ENCODE measurements around the gene MBNL3.

MBNL3 gene

GRCh38 chrX:132393485-132393884 is 95.4 kb downstream of the MBNL3 start:
- H3K36me3 ChIP-seq (ENCODE audit: insufficient read depth, low read length): peaks cover 6% of the 10 kb centered on the region; the same call in 1 of the 2 replicates
- no peaks in the 10 kb centered on the region for H3K4me1 ChIP-seq (ENCODE audit: insufficient read depth, low read length, severe bottlenecking)
- no peak overlapping the region for H3K4me2 ChIP-seq (ENCODE audit: low read length)
- no peaks in the 10 kb centered on the region for H3K9me3 ChIP-seq (ENCODE audit: low read length)
- H3K27me3 ChIP-seq (ENCODE audit: insufficient read depth, low read length): no peaks in the 10 kb centered on the region
- H3K27ac ChIP-seq (ENCODE audit: low read depth, low read length, poor library complexity, severe bottlenecking): no peak overlapping the region
- H3K9me2 ChIP-seq (ENCODE audit: low read depth, low read length): no peaks in the 10 kb centered on the region
- H3F3A ChIP-seq (ENCODE audit: insufficient read depth, low read length): no peaks in the 10 kb centered on the region
- TF ChIP-seq CTCF (IDR thresholded peaks at IDR 0.05; ENCODE audit: low read length): no peak
- TF ChIP-seq EZH2 (IDR thresholded peaks at IDR 0.05; ENCODE audit: borderline replicate concordance, low read length): no peak
- no peak overlapping the region for H3K9ac ChIP-seq (ENCODE audit: low read length)
- no peak overlapping the region for H2AFZ ChIP-seq (ENCODE audit: low read length)
- H3K79me2 ChIP-seq (ENCODE audit: insufficient read depth, low read length): no peaks in the 10 kb centered on the region
- no peak overlapping the region for H3K4me3 ChIP-seq (ENCODE audit: low read depth, low read length, poor library complexity, severe bottlenecking)
- H4K20me1 ChIP-seq (ENCODE audit: insufficient read depth, low read length): no peaks in the 10 kb centered on the region

- no peaks in the 10 kb centered on the region for H3K27me3 ChIP-seq (ENCODE audit: insufficient read depth, low read length)
- H3K9ac ChIP-seq (ENCODE audit: low read length): no peak overlapping the region
- H3K79me2 ChIP-seq (ENCODE audit: insufficient read depth, low read length): no peaks in the 10 kb centered on the region
- H3K4me1 ChIP-seq (ENCODE audit: insufficient read depth, low read length, severe bottlenecking): no peaks in the 10 kb centered on the region
- no peak overlapping the region for H3K4me2 ChIP-seq (ENCODE audit: low read length)
- no peak overlapping the region for H3K27ac ChIP-seq (ENCODE audit: low read depth, low read length, poor library complexity, severe bottlenecking)
- no peaks in the 10 kb centered on the region for H4K20me1 ChIP-seq (ENCODE audit: insufficient read depth, low read length)
- no peak overlapping the region for H2AFZ ChIP-seq (ENCODE audit: low read length)
- H3K9me3 ChIP-seq (ENCODE audit: low read length): no peaks in the 10 kb centered on the region
- peaks cover 6% of the 10 kb centered on the region; the same call in 1 of the 2 replicates for H3K36me3 ChIP-seq (ENCODE audit: insufficient read depth, low read length)
- no peaks in the 10 kb centered on the region for H3K9me2 ChIP-seq (ENCODE audit: low read depth, low read length)
- no peak overlapping the region for H3K4me3 ChIP-seq (ENCODE audit: low read depth, low read length, poor library complexity, severe bottlenecking)
- TF ChIP-seq EZH2 (IDR thresholded peaks at IDR 0.05; ENCODE audit: borderline replicate concordance, low read length) (no peak), CTCF (IDR thresholded peaks at IDR 0.05; ENCODE audit: low read length) (no peak)
- H3F3A ChIP-seq (ENCODE audit: insufficient read depth, low read length): no peaks in the 10 kb centered on the region
Observed at GRCh38 chrX:132393085-132393484, 95.8 kb downstream of the MBNL3 start.

GRCh38 chrX:132390792-132391191 is 98.0 kb downstream of the MBNL3 start:
- Histone ChIP-seq H3K9me3 (ENCODE audit: low read length) (no peaks in the 10 kb centered on the region), H4K20me1 (ENCODE audit: insufficient read depth, low read length) (no peaks in the 10 kb centered on the region), H3K4me1 (ENCODE audit: insufficient read depth, low read length, severe bottlenecking) (no peaks in the 10 kb centered on the region), H2AFZ (ENCODE audit: low read length) (no peak overlapping the region), H3K36me3 (ENCODE audit: insufficient read depth, low read length) (peaks cover 6% of the 10 kb centered on the region; the same call in 1 of the 2 replicates), H3K9me2 (ENCODE audit: low read depth, low read length) (no peaks in the 10 kb centered on the region), H3K9ac (ENCODE audit: low read length) (no peak overlapping the region), H3F3A (ENCODE audit: insufficient read depth, low read length) (no peaks in the 10 kb centered on the region), H3K4me3 (ENCODE audit: low read depth, low read length, poor library complexity, severe bottlenecking) (no peak overlapping the region), H3K79me2 (ENCODE audit: insufficient read depth, low read length) (no peaks in the 10 kb centered on the region), H3K27ac (ENCODE audit: low read depth, low read length, poor library complexity, severe bottlenecking) (no peak overlapping the region), H3K4me2 (ENCODE audit: low read length) (no peak overlapping the region), H3K27me3 (ENCODE audit: insufficient read depth, low read length) (no peaks in the 10 kb centered on the region)
- no peak for TF ChIP-seq CTCF (IDR thresholded peaks at IDR 0.05; ENCODE audit: low read length)
- no peak for TF ChIP-seq EZH2 (IDR thresholded peaks at IDR 0.05; ENCODE audit: borderline replicate concordance, low read length)

Data from OCI-LY1 (cell line).